Measurements from ENCODE around the gene PLA1A. TPM values are rescaled to one million over a fixed set of nuclear protein-coding genes. Genes with fewer than 3 reads are reported as not detected.

The PLA1A gene
- total and polyA plus RNA-seq, 2 donors (not counting 3 experiments of a cell fraction or from before 2014, with no cell fraction given), result 0.07 TPM; not detected in 1

DNA sequence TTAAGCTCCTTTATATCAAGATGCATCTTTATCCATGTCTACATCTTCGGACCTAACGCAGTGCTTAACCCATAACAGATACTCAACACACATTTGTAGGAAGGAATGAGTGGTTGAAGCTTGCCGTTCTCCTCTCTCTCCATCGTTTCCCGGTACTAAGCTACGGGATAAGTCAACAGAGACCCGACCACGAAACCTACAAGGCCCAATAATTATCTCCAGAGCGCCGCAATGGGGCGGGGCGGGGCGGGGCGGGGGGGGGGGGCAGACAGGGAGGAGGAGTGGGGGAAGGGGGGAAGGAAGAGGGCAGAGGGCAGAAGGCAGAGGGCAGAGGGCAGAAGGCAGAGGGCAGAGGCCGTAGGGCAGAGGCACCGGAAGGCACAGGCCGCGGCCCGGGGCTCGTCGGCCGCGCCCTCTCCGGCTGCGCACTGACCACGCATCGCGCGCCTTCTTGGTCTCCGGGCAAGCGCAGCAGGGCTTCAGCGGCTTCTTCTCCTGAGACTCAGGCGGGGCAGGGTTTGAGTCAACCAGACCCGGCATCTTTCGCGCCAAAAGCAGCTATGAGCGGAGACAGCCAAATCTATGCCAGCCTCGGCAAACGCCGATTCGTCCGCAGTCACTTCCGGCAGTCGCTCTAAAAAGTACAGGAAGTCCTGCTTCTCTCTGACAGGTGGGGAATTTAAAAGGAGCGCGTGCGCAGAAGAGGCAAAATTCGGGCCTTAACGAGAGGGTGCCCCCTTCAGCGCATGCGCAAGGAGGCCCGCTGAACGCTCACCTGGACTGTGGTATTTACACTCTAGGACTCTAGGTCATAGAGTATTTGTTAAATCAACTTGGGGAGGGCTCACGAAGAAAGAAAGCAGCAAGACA lies 79.3 kb downstream of the PLA1A start, which contains the start of gene COX17:
Gene COX17 (minus strand): TSS at position 636 of the 870 bp plus-strand sequence. CDS start 96 bp downstream, at position 540.
- Histone ChIP-seq H3K4me2 (ENCODE audit: insufficient read depth, low read length) (peak within 1 kb of the TSS; percentile 80), H3K9ac (replicated peaks; ENCODE audit: extremely low read depth, insufficient read depth, low read length) (peak within 1 kb of the TSS; percentile 86), H3K79me2 (ENCODE audit: control insufficient read depth, insufficient read depth, low read length) (peaks cover 4% of the 10 kb centered on the region), H4K20me1 (replicated peaks; ENCODE audit: control insufficient read depth, extremely low read depth, insufficient read depth, low read length) (no peaks in the 10 kb centered on the region), H3K36me3 (ENCODE audit: control insufficient read depth in 2 of 2, extremely low read depth in 1 of 2, insufficient read depth in 2 of 2, low read length in 2 of 2) (peaks cover 0 to 4% of the 10 kb centered on the region in 2 experiments), H3K27ac (ENCODE audit: insufficient read depth, low read depth, low read length) (peak within 1 kb of the TSS; percentile 62), H3K27me3 (ENCODE audit: control insufficient read depth in 2 of 2, insufficient read depth in 2 of 2, low read length in 2 of 2) (no peaks in the 10 kb centered on the region), H2AFZ (ENCODE audit: low read depth, low read length) (peak within 1 kb of the TSS; percentile 95), H3K4me1 (ENCODE audit: control insufficient read depth, extremely low read depth, insufficient read depth, low read length) (peaks cover 15% of the 10 kb centered on the region), H3K4me3 (replicated peaks in 1 of 3; ENCODE audit: insufficient read depth in 1 of 3, low read depth in 1 of 3, low read length in 3 of 3) (peak within 1 kb of the TSS; percentile 71 to 88 (median 75)), H3K9me3 (replicated peaks; ENCODE audit: control insufficient read depth, insufficient read depth, low read length) (no peaks in the 10 kb centered on the region), H3K9me1 (replicated peaks; ENCODE audit: control insufficient read depth, extremely low read depth, insufficient read depth, low read length) (no peaks in the 10 kb centered on the region)
- intact Hi-C loops (cut with micrococcal nuclease), result loop anchor here (1.0 to 2.0 kb wide), 6 partner anchors 40 to 416 kb away; partner anchors contain the start of genes ADPRH and TIMMDC1
- TF ChIP-seq, protein P1, sequence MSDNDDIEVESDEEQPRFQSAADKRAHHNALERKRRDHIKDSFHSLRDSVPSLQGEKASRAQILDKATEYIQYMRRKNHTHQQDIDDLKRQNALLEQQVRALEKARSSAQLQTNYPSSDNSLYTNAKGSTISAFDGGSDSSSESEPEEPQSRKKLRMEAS (IDR thresholded peaks at IDR 0.05; ENCODE audit: insufficient read depth, insufficient read length), result no peak
- TF ChIP-seq POLR2A (IDR thresholded peaks at IDR 0.05; ENCODE audit: low read depth, low read length) (peak; percentile 21), POLR2AphosphoS5 (IDR thresholded peaks at IDR 0.05; ENCODE audit: insufficient read depth, low read depth, low read length) (peak; percentile 51)
- ChIA-PET POLR2A (interaction anchor here (0.6 to 0.7 kb wide), 3 partner anchors 17 to 159 kb away, joined by 4 read pairs; partner anchors contain the start of genes PLA1A and POPDC2), CTCF (interaction anchor here (0.6 to 2.2 kb wide), 12 partner anchors 13 to 436 kb away, joined by 3 to 9 read pairs (median 4); partner anchors contain the start of genes B4GALT4 and TMEM39A)
- dilution Hi-C loops (cut with MboI; ENCODE audit: extremely low pct_ligation_motif_present, low sequenced_read_pairs), result no loop called here
- DNase-seq (ENCODE audit: low read depth, low spot score), result peak; percentile 93
- BruUV-seq (replicated peaks), result no TSS peak
- FAIRE-seq, result peak; percentile 80

DNA sequence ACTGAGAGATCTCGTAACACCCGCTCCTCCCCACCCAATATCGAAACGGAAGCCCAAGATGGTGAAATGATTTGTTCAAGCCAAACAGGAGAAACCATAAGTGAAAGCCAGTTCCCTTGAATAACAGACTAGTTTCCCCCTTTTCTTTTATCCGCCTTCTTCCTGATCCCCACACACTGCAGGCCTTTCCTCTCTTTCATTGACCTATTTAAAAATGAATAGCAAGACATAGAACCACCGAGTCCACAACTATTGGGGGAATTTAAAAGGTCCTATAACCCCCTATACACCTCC lies 79.9 kb downstream of the PLA1A start:
- POLR2A ChIA-PET, result interaction anchor here (0.5 kb wide), 1 partner anchor 40 kb away, joined by 3 read pairs; no protein-coding TSS in a partner anchor
- dilution Hi-C loops (cut with MboI; ENCODE audit: extremely low pct_ligation_motif_present, low sequenced_read_pairs), result no loop called here
- Histone ChIP-seq H3K4me3 (replicated peaks in 1 of 3; ENCODE audit: insufficient read depth in 1 of 3, low read depth in 1 of 3, low read length in 3 of 3) (peak overlapping the region; percentile 71 to 88 (median 75)), H3K27me3 (ENCODE audit: control insufficient read depth in 2 of 2, insufficient read depth in 2 of 2, low read length in 2 of 2) (no peaks in the 10 kb centered on the region), H4K20me1 (replicated peaks; ENCODE audit: control insufficient read depth, extremely low read depth, insufficient read depth, low read length) (no peaks in the 10 kb centered on the region), H3K79me2 (ENCODE audit: control insufficient read depth, insufficient read depth, low read length) (peaks cover 4% of the 10 kb centered on the region), H3K9ac (replicated peaks; ENCODE audit: extremely low read depth, insufficient read depth, low read length) (peak overlapping the region; percentile 86), H3K9me3 (replicated peaks; ENCODE audit: control insufficient read depth, insufficient read depth, low read length) (no peaks in the 10 kb centered on the region), H3K9me1 (replicated peaks; ENCODE audit: control insufficient read depth, extremely low read depth, insufficient read depth, low read length) (no peaks in the 10 kb centered on the region), H2AFZ (ENCODE audit: low read depth, low read length) (peak overlapping the region; percentile 95), H3K4me1 (ENCODE audit: control insufficient read depth, extremely low read depth, insufficient read depth, low read length) (peaks cover 15% of the 10 kb centered on the region), H3K27ac (ENCODE audit: insufficient read depth, low read depth, low read length) (peak overlapping the region; percentile 61), H3K4me2 (ENCODE audit: insufficient read depth, low read length) (peak overlapping the region; percentile 80), H3K36me3 (ENCODE audit: control insufficient read depth in 2 of 2, extremely low read depth in 1 of 2, insufficient read depth in 2 of 2, low read length in 2 of 2) (peaks cover 0 to 4% of the 10 kb centered on the region in 2 experiments)
- FAIRE-seq (no peak), DNase-seq (ENCODE audit: low read depth, low spot score) (no peak)
- BruUV-seq (replicated peaks), result TSS peak; percentile 94
- CTCF ChIA-PET, result interaction anchor here (1.1 to 1.6 kb wide), 5 partner anchors 12 to 153 kb away, joined by 3 to 9 read pairs (median 3); no protein-coding TSS in a partner anchor
- intact Hi-C loops (cut with micrococcal nuclease), result loop anchor here (1.0 to 2.0 kb wide), 6 partner anchors 41 to 416 kb away; partner anchors contain the start of genes ADPRH and TIMMDC1
- TF ChIP-seq, protein P1 (IDR thresholded peaks at IDR 0.05; ENCODE audit: insufficient read depth, insufficient read length), result no peak
- TF ChIP-seq POLR2AphosphoS5 (IDR thresholded peaks at IDR 0.05; ENCODE audit: insufficient read depth, low read depth, low read length), result no peak
- no peak for TF ChIP-seq POLR2A (IDR thresholded peaks at IDR 0.05; ENCODE audit: low read depth, low read length)
- TF ChIP-seq GATA2 (IDR thresholded peaks at IDR 0.05; ENCODE audit: insufficient read depth, insufficient read length, low read depth, low read length), result no peak
- no peak for TF ChIP-seq JUN (IDR thresholded peaks at IDR 0.05; ENCODE audit: borderline replicate concordance, insufficient read depth, insufficient read length, low read depth)
- TF ChIP-seq, protein P2, sequence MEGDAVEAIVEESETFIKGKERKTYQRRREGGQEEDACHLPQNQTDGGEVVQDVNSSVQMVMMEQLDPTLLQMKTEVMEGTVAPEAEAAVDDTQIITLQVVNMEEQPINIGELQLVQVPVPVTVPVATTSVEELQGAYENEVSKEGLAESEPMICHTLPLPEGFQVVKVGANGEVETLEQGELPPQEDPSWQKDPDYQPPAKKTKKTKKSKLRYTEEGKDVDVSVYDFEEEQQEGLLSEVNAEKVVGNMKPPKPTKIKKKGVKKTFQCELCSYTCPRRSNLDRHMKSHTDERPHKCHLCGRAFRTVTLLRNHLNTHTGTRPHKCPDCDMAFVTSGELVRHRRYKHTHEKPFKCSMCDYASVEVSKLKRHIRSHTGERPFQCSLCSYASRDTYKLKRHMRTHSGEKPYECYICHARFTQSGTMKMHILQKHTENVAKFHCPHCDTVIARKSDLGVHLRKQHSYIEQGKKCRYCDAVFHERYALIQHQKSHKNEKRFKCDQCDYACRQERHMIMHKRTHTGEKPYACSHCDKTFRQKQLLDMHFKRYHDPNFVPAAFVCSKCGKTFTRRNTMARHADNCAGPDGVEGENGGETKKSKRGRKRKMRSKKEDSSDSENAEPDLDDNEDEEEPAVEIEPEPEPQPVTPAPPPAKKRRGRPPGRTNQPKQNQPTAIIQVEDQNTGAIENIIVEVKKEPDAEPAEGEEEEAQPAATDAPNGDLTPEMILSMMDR (IDR thresholded peaks at IDR 0.05; ENCODE audit: extremely low read depth in 1 of 2, insufficient read depth in 1 of 2, low read depth in 1 of 2, low read length in 2 of 2), result no peak
- TF ChIP-seq FOS (IDR thresholded peaks at IDR 0.05; ENCODE audit: borderline replicate concordance, insufficient read depth, low read length), result no peak
- TF ChIP-seq MYC (IDR thresholded peaks at IDR 0.05; ENCODE audit: low read depth, low read length), result no peak
- TF ChIP-seq EZH2 (IDR thresholded peaks at IDR 0.05; ENCODE audit: borderline replicate concordance, low read depth, low read length, severe bottlenecking), result no peak

Data from endothelial cell of umbilical vein (primary cell).